KMS-11 (cell line): ENCODE results near the gene DNAJB11.

Experiments used
- H2AFZ ChIP-seq: fragments of 200-600 bp; sonication (generic); 2 replicates; pipeline ENCODE4 v1.6.1; 2016; ENCODE audit warnings: antibody characterized with exemption, mixed run types, low read depth
- H3K27ac ChIP-seq: fragments of 200-600 bp; sonication (generic); 2 replicates; pipeline ENCODE4 v1.6.1; 2016; ENCODE audit warnings: mild to moderate bottlenecking, mixed run types
- H3K27me3 ChIP-seq: fragments of 200-600 bp; sonication (generic); 2 replicates; pipeline ENCODE4 v1.6.1; 2017; ENCODE audit warnings: mild to moderate bottlenecking, low read depth, mixed run types, moderate library complexity; ENCODE audit not compliant: insufficient read depth
- H3K36me3 ChIP-seq: fragments of 200-600 bp; sonication (generic); 2 replicates; pipeline ENCODE4 v1.6.1; 2017; ENCODE audit warnings: mild to moderate bottlenecking, mixed run types; ENCODE audit not compliant: insufficient read depth
- H3K4me1 ChIP-seq: fragments of 200-600 bp; sonication (generic); 2 replicates; pipeline ENCODE4 v1.6.1; 2016; ENCODE audit warnings: mild to moderate bottlenecking, low read depth, mixed run types; ENCODE audit not compliant: poor library complexity, severe bottlenecking
- H3K4me2 ChIP-seq: fragments of 200-600 bp; sonication (generic); 2 replicates; pipeline ENCODE4 v1.7.0; 2016; ENCODE audit warnings: mild to moderate bottlenecking, mixed run types
- H3K4me3 ChIP-seq: fragments of 200-600 bp; sonication (generic); IDR thresholded peaks from 2 replicates; pipeline ENCODE4 v1.6.1; 2017; ENCODE audit warnings: low read depth, low read length, mixed read lengths; ENCODE audit not compliant: insufficient read depth
- H3K79me2 ChIP-seq: fragments of 200-600 bp; sonication (generic); 2 replicates; pipeline ENCODE4 v1.6.1; 2016; ENCODE audit warnings: low read depth, mixed run types; ENCODE audit not compliant: insufficient read depth
- H3K9ac ChIP-seq: fragments of 200-600 bp; sonication (generic); 2 replicates; pipeline ENCODE4 v1.6.1; 2016; ENCODE audit warnings: mild to moderate bottlenecking, mixed run types
- H4K20me1 ChIP-seq: fragments of 200-600 bp; sonication (generic); 2 replicates; pipeline ENCODE4 v1.6.1; 2016; ENCODE audit warnings: mild to moderate bottlenecking, mixed run types; ENCODE audit not compliant: insufficient read depth
- CTCF ChIP-seq: fragments of 200-600 bp; sonication (generic); conservative IDR thresholded peaks from 2 replicates; pipeline ENCODE4 v1.6.1; 2017; ENCODE audit warnings: low read depth, mild to moderate bottlenecking, antibody characterized with exemption, low read length, moderate library complexity, mixed read lengths

The DNAJB11 gene

GRCh38 chr3:186618318-186618938 lies 47.9 kb downstream of the DNAJB11 start:
- Histone ChIP-seq H3K27me3 (no peaks in the 10 kb centered on the region), H3K27ac (no peak overlapping the region), H3K4me2 (no peak overlapping the region), H3K9ac (no peak overlapping the region), H4K20me1 (no peaks in the 10 kb centered on the region), H3K79me2 (no peaks in the 10 kb centered on the region), H3K4me1 (peaks cover 13% of the 10 kb centered on the region), H3K36me3 (no peaks in the 10 kb centered on the region), H2AFZ (no peak overlapping the region), H3K4me3 (no peak overlapping the region)
- TF ChIP-seq CTCF, result no peak

- Histone ChIP-seq H3K4me3 (no peak overlapping the region), H3K36me3 (no peaks in the 10 kb centered on the region), H3K4me1 (peaks cover 9% of the 10 kb centered on the region), H3K9ac (no peak overlapping the region), H3K79me2 (no peaks in the 10 kb centered on the region), H2AFZ (no peak overlapping the region), H4K20me1 (no peaks in the 10 kb centered on the region), H3K4me2 (no peak overlapping the region), H3K27me3 (no peaks in the 10 kb centered on the region), H3K27ac (no peak overlapping the region)
- TF ChIP-seq CTCF, result no peak
Measured at GRCh38 chr3:186619787-186620212, 49.3 kb downstream of the DNAJB11 start.

- TF ChIP-seq CTCF, result no peak
Measured at GRCh38 chr3:186620213-186621092, 49.9 kb downstream of the DNAJB11 start.

GRCh38 chr3:186621894-186622650 lies 51.6 kb downstream of the DNAJB11 start:
- no peaks in the 10 kb centered on the region for H4K20me1 ChIP-seq
- no peak overlapping the region for H3K4me3 ChIP-seq
- H3K9ac ChIP-seq, result no peak overlapping the region

More at GRCh38 chr3:186620213-186621092, 49.9 kb downstream of the DNAJB11 start:
- Histone ChIP-seq H3K4me1 (peaks cover 4% of the 10 kb centered on the region), H2AFZ (no peak overlapping the region), H4K20me1 (no peaks in the 10 kb centered on the region), H3K36me3 (no peaks in the 10 kb centered on the region), H3K4me2 (no peak overlapping the region), H3K27ac (no peak overlapping the region), H3K27me3 (no peaks in the 10 kb centered on the region), H3K4me3 (no peak overlapping the region), H3K9ac (no peak overlapping the region), H3K79me2 (no peaks in the 10 kb centered on the region)

More at GRCh38 chr3:186621894-186622650, 51.6 kb downstream of the DNAJB11 start:
- Histone ChIP-seq H3K27me3 (no peaks in the 10 kb centered on the region), H3K4me2 (no peak overlapping the region), H3K36me3 (no peaks in the 10 kb centered on the region), H3K4me1 (no peaks in the 10 kb centered on the region), H2AFZ (no peak overlapping the region), H3K27ac (no peak overlapping the region), H3K79me2 (no peaks in the 10 kb centered on the region)
- TF ChIP-seq CTCF, result no peak
